HCT116 (cell line): Measurements from ENCODE around the gene HGS. TPM values are rescaled to one million over a fixed set of nuclear protein-coding genes. Genes with fewer than 3 reads are reported as not detected.
A peak's percentile ranks its signal among the peaks of the same experiment; 100 is the strongest.

ENCODE experiments used
- ATAC-seq: fragments of 200-7000 bp; cut with Tn5 transposase; 2 replicates; pipeline ENCODE4 v1.9.1; 2020; ENCODE audit warnings: mild to moderate bottlenecking, moderate library complexity
- BruUV-seq: library from RNA; stranded (reverse); fragments of 400-500 nt; replicated peaks from 2 replicates; lab custom pipeline; 2021; lab: Mats Ljungman, UMichigan
- CTCF ChIA-PET: fragments of 300-600 bp; sonication (Branson Sonifier 250); formaldehyde crosslinking; loops from one replicate; lab custom pipeline; 2021; ENCODE audit warnings: antibody characterized with exemption; lab: Charles Lee
- POLR2A ChIA-PET: fragments of 300-600, 350-600 bp; sonication (Branson Sonifier 250); formaldehyde crosslinking; loops from one replicate; lab custom pipeline; 2021; ENCODE audit warnings: antibody characterized with exemption; lab: Charles Lee
- RAD21 ChIA-PET, 2 experiments: fragments of 300-600 bp; sonication (Branson Sonifier 250); formaldehyde crosslinking; loops; one replicate each; lab custom pipeline; 2023; ENCODE audit warnings: low total read pairs in 2 of 2; ENCODE audit not compliant: uncharacterized antibody in 2 of 2, unreplicated experiment in 2 of 2, low non-redundant PET in 1 of 2; lab: Charles Lee
- DNase-seq: peaks from one replicate; pipeline ENCODE4 v3.0.0-alpha.2; 2010; ENCODE audit warnings: low read depth, low spot score
- H2AFZ ChIP-seq: fragments of 200-600 bp; shearing (Covaris generic), sonication (generic); 2 replicates; pipeline ENCODE4 v1.6.1; 2017; ENCODE audit warnings: low read depth, mixed run types, mixed read lengths, antibody characterized with exemption, low read length; ENCODE audit not compliant: poor library complexity, severe bottlenecking
- H3K27ac ChIP-seq: 2 replicates; pipeline ENCODE4 v1.5.1; 2012; ENCODE audit warnings: low read depth, low read length
- H3K27me3 ChIP-seq: fragments of 200-600 bp; sonication (generic); 2 replicates; pipeline ENCODE4 v1.6.1; 2016; ENCODE audit warnings: mixed run types, low read length, mixed read lengths; ENCODE audit not compliant: insufficient read depth
- H3K36me3 ChIP-seq, 2 experiments: fragments of 200-500 bp in 1 of 2; fragments of 200-600 bp in 1 of 2; sonication (Bioruptor generic) in 1 of 2; sonication (generic) in 1 of 2; 2 replicates each; pipeline versions ENCODE4 v1.5.1 to v1.6.1; 2014 to 2016; ENCODE audit warnings: low read length in 2 of 2, inconsistent platforms in 1 of 2, mixed read lengths in 1 of 2, mixed run types in 1 of 2; ENCODE audit not compliant: insufficient read depth in 2 of 2, control insufficient read depth in 1 of 2
- H3K4me1 ChIP-seq, 2 experiments: fragments of 200-600 bp in 1 of 2; sonication (generic) in 1 of 2; 2 replicates each; pipeline versions ENCODE4 v1.5.1 to v1.6.1; 2012 to 2017; ENCODE audit warnings: low read length in 2 of 2, inconsistent platforms in 1 of 2, mild to moderate bottlenecking in 1 of 2, mixed read lengths in 1 of 2, mixed run types in 1 of 2, moderate library complexity in 1 of 2; ENCODE audit not compliant: insufficient read depth in 2 of 2, control insufficient read depth in 1 of 2
- H3K4me2 ChIP-seq: fragments of 200-600 bp; sonication (generic); 2 replicates; pipeline ENCODE4 v1.6.1; 2017; ENCODE audit warnings: mixed run types, low read length, mixed read lengths
- H3K4me3 ChIP-seq, 2 experiments: fragments of 200-600 bp in 1 of 2; sonication (generic) in 1 of 2; replicated peaks in 1 of 2; 2 replicates each; pipeline ENCODE4 v1.5.1; 2011 to 2016; ENCODE audit warnings: low read length in 2 of 2, control low read depth in 1 of 2, low read depth in 1 of 2, mild to moderate bottlenecking in 1 of 2, mixed read lengths in 1 of 2, mixed run types in 1 of 2
- H3K79me2 ChIP-seq: fragments of 200-600 bp; sonication (generic); 2 replicates; pipeline ENCODE4 v1.6.1; 2017; ENCODE audit warnings: mild to moderate bottlenecking, mixed run types, low read length, moderate library complexity, mixed read lengths; ENCODE audit not compliant: insufficient read depth
- H3K9ac ChIP-seq: fragments of 200-600 bp; sonication (generic); 2 replicates; pipeline ENCODE4 v1.6.1; 2016; ENCODE audit warnings: low read length, mixed read lengths
- H3K9me2 ChIP-seq: fragments of 200-600 bp; sonication (generic), shearing (Covaris generic); 2 replicates; pipeline ENCODE4 v1.6.1; 2017; ENCODE audit warnings: mixed run types, mild to moderate bottlenecking, moderate library complexity; ENCODE audit not compliant: insufficient read depth
- H3K9me3 ChIP-seq, 2 experiments: fragments of 200-500 bp in 1 of 2; fragments of 200-600 bp in 1 of 2; sonication (Bioruptor generic) in 1 of 2; sonication (generic) in 1 of 2; 2 replicates each; pipeline ENCODE4 v1.6.1; 2014 to 2017; ENCODE audit warnings: low read length in 2 of 2, mixed read lengths in 2 of 2, inconsistent platforms in 1 of 2, low read depth in 1 of 2, mild to moderate bottlenecking in 1 of 2, mixed run types in 1 of 2, moderate library complexity in 1 of 2; ENCODE audit not compliant: control insufficient read depth in 1 of 2, insufficient read depth in 1 of 2
- H4K20me1 ChIP-seq: fragments of 200-600 bp; sonication (generic), shearing (Covaris generic); 2 replicates; pipeline ENCODE4 v1.6.1; 2017; ENCODE audit warnings: mixed run types, mild to moderate bottlenecking, moderate library complexity; ENCODE audit not compliant: insufficient read depth
- ATF3 ChIP-seq: IDR thresholded peaks from 2 replicates; pipeline ENCODE4 v1.6.1; 2012
- CBX3 ChIP-seq: IDR thresholded peaks from 2 replicates; pipeline ENCODE4 v1.6.1; 2012; ENCODE audit warnings: low read depth
- CEBPB ChIP-seq: IDR thresholded peaks from 2 replicates; pipeline ENCODE4 v1.6.1; 2012; ENCODE audit warnings: low read depth
- ELF1 ChIP-seq: IDR thresholded peaks from 2 replicates; pipeline ENCODE4 v1.6.1; 2012; ENCODE audit warnings: low read depth, borderline replicate concordance
- JUND ChIP-seq: IDR thresholded peaks from 2 replicates; pipeline ENCODE4 v1.6.1; 2012
- MAX ChIP-seq: IDR thresholded peaks from 2 replicates; pipeline ENCODE4 v1.6.1; 2012
- POLR2A ChIP-seq: IDR thresholded peaks from 2 replicates; pipeline ENCODE4 v1.7.0; 2011; ENCODE audit warnings: borderline replicate concordance; ENCODE audit not compliant: insufficient read depth, insufficient read length; ENCODE audit errors: extremely low read depth
- POLR2AphosphoS5 ChIP-seq: IDR thresholded peaks from 2 replicates; pipeline ENCODE4 v1.6.1; 2011; ENCODE audit warnings: mild to moderate bottlenecking, low read depth, low read length, moderate library complexity
- RAD21 ChIP-seq: IDR thresholded peaks from 2 replicates; pipeline ENCODE4 v1.6.1; 2012; ENCODE audit warnings: low read depth, mild to moderate bottlenecking
- SP1 ChIP-seq: IDR thresholded peaks from 2 replicates; pipeline ENCODE4 v1.6.1; 2012; ENCODE audit warnings: low read depth
- SRF ChIP-seq: IDR thresholded peaks from 2 replicates; pipeline ENCODE4 v1.6.1; 2012; ENCODE audit warnings: low read depth
- TCF7L2 ChIP-seq: IDR thresholded peaks from 2 replicates; pipeline ENCODE4 v1.7.0; 2011; ENCODE audit warnings: borderline replicate concordance, inconsistent platforms; ENCODE audit not compliant: insufficient read depth, insufficient read length; ENCODE audit errors: extremely low read depth
- ZBTB33 ChIP-seq: IDR thresholded peaks from 2 replicates; pipeline ENCODE4 v1.6.1; 2011; ENCODE audit warnings: mild to moderate bottlenecking, low read length, moderate library complexity; ENCODE audit not compliant: insufficient replicate concordance; ENCODE audit errors: extremely low read depth
- ZFX ChIP-seq: fragments of 450-650 bp; IDR thresholded peaks from 2 replicates; pipeline ENCODE4 v1.6.1; 2017
- ZNF274 ChIP-seq: fragments of 200-500 bp; sonication (Bioruptor generic); IDR thresholded peaks from 2 replicates; pipeline ENCODE4 v1.6.1; 2014; ENCODE audit warnings: mild to moderate bottlenecking, low read depth, low read length, inconsistent platforms
- intact Hi-C: fragments of 100-400 bp; cut with micrococcal nuclease; formaldehyde crosslinking; loops from 2 replicates; pipeline ENCODE4 v1.10.0; 2022
- total RNA-seq: library from RNA; stranded (reverse); gene quantifications from one replicate; pipeline ENCODE4 v1.2.1, GENCODE V29; 2021; ENCODE audit not compliant: unreplicated experiment
- TF ChIP-seq, protein P1 (sequence below), 3 experiments: fragments of 200-600 bp in 1 of 3; sonication (generic) in 1 of 3; IDR thresholded peaks in 2 of 3; conservative IDR thresholded peaks in 1 of 3; 2 replicates each; pipeline ENCODE4 v1.5.1; 2012 to 2017; ENCODE audit warnings: low read depth in 2 of 3, low read length in 2 of 3, antibody characterized with exemption in 1 of 3, borderline replicate concordance in 1 of 3, control low read depth in 1 of 3, mild to moderate bottlenecking in 1 of 3, mixed read lengths in 1 of 3, mixed run types in 1 of 3, moderate library complexity in 1 of 3; ENCODE audit not compliant: insufficient read depth in 1 of 3
- TF ChIP-seq, protein P2 (sequence below): IDR thresholded peaks from 2 replicates; pipeline ENCODE4 v1.6.1; 2012; ENCODE audit warnings: low read depth

Gene HGS
- total RNA-seq, 1 experiment from 2014 or later = 231 TPM

GRCh38 chr17:81651692-81652091 is 32.1 kb upstream of the HGS start:
- no peaks in the 10 kb centered on the region for H3K27me3 ChIP-seq
- no peak overlapping the region for H3K4me3 ChIP-seq
- CTCF ChIA-PET = no interaction called here
- peak; percentile 78 for ATAC-seq
- no peaks in the 10 kb centered on the region for H3K36me3 ChIP-seq
- RAD21 ChIA-PET = no interaction called here
- H3K4me2 ChIP-seq = peak overlapping the region; percentile 49
- no peak overlapping the region for H2AFZ ChIP-seq
- H3K4me1 ChIP-seq = peaks cover 7 to 19% of the 10 kb centered on the region in 2 experiments; a peak in 3 of 4 replicates
- BruUV-seq = no TSS peak
- TF ChIP-seq JUND (no peak), RAD21 (no peak), CEBPB (no peak), POLR2AphosphoS5 (no peak), ZBTB33 (no peak), SRF (no peak), CBX3 (no peak), ZNF274 (no peak), ELF1 (no peak), TCF7L2 (no peak), ZFX (no peak), ATF3 (no peak), SP1 (no peak), MAX (no peak), POLR2A (no peak)
- TF ChIP-seq, protein P1, sequence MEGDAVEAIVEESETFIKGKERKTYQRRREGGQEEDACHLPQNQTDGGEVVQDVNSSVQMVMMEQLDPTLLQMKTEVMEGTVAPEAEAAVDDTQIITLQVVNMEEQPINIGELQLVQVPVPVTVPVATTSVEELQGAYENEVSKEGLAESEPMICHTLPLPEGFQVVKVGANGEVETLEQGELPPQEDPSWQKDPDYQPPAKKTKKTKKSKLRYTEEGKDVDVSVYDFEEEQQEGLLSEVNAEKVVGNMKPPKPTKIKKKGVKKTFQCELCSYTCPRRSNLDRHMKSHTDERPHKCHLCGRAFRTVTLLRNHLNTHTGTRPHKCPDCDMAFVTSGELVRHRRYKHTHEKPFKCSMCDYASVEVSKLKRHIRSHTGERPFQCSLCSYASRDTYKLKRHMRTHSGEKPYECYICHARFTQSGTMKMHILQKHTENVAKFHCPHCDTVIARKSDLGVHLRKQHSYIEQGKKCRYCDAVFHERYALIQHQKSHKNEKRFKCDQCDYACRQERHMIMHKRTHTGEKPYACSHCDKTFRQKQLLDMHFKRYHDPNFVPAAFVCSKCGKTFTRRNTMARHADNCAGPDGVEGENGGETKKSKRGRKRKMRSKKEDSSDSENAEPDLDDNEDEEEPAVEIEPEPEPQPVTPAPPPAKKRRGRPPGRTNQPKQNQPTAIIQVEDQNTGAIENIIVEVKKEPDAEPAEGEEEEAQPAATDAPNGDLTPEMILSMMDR (IDR thresholded peaks at IDR 0.05 in 2 of 3, conservative IDR thresholded peaks at IDR 0.05 in 1 of 3; ENCODE audit: borderline replicate concordance in 1 of 3, insufficient read depth in 1 of 3, low read depth in 2 of 3, low read length in 2 of 3) = no peak
- TF ChIP-seq, protein P2, sequence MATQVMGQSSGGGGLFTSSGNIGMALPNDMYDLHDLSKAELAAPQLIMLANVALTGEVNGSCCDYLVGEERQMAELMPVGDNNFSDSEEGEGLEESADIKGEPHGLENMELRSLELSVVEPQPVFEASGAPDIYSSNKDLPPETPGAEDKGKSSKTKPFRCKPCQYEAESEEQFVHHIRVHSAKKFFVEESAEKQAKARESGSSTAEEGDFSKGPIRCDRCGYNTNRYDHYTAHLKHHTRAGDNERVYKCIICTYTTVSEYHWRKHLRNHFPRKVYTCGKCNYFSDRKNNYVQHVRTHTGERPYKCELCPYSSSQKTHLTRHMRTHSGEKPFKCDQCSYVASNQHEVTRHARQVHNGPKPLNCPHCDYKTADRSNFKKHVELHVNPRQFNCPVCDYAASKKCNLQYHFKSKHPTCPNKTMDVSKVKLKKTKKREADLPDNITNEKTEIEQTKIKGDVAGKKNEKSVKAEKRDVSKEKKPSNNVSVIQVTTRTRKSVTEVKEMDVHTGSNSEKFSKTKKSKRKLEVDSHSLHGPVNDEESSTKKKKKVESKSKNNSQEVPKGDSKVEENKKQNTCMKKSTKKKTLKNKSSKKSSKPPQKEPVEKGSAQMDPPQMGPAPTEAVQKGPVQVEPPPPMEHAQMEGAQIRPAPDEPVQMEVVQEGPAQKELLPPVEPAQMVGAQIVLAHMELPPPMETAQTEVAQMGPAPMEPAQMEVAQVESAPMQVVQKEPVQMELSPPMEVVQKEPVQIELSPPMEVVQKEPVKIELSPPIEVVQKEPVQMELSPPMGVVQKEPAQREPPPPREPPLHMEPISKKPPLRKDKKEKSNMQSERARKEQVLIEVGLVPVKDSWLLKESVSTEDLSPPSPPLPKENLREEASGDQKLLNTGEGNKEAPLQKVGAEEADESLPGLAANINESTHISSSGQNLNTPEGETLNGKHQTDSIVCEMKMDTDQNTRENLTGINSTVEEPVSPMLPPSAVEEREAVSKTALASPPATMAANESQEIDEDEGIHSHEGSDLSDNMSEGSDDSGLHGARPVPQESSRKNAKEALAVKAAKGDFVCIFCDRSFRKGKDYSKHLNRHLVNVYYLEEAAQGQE = no peak
- DNase-seq = no peak
- H3K79me2 ChIP-seq = no peaks in the 10 kb centered on the region
- intact Hi-C loops = no loop called here
- POLR2A ChIA-PET = no interaction called here
- H3K9ac ChIP-seq = no peak overlapping the region
- peaks cover 0 to 5% of the 10 kb centered on the region in 2 experiments; a peak in 1 of 4 replicates for H3K9me3 ChIP-seq
- H3K9me2 ChIP-seq = no peaks in the 10 kb centered on the region
- no peak overlapping the region; the same call in 1 of the 2 replicates for H3K27ac ChIP-seq
- H4K20me1 ChIP-seq = no peaks in the 10 kb centered on the region
